Kidney tubule cell (primary cell): ENCODE measurements around the gene MGAT4A.
A peak's percentile ranks its signal among the peaks of the same experiment; 100 is the strongest.

ENCODE experiments used
- DNase-seq: peaks from one replicate; pipeline ENCODE4 v3.0.0-alpha.2; 2018; ENCODE audit warnings: low spot score

MGAT4A gene

DNA sequence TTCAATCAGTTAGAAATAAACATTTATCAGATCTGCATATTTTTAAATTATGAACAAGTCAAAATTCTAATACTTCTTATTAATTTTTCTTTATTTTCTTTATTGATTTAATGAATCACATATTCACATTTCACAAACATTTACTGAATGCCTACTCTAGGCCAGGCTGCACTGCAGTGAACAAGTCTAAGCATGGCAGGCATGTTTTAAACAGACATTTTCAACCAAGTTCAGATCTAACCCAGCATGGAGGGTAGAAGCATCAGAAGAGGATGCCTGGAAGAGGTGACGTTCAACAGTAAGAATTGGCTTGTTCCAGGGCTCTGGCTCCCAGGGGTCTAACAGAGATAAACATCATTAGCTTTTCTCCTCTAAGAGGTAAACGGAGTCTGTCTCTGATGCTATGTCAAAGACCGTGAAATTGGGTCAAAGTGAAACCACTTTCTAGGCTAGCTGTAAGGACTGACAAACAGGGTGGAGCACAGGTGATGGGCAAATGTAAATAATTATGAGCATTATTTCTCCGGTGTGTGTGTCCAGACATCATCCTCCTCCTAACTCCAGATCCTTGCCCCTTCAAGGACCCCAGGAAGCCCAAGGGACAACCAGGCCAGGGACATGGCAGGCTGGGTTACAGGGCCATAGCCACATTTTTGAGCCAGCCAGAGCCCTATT, 72.0 kb downstream of the MGAT4A start:
- no peak for DNase-seq

DNA sequence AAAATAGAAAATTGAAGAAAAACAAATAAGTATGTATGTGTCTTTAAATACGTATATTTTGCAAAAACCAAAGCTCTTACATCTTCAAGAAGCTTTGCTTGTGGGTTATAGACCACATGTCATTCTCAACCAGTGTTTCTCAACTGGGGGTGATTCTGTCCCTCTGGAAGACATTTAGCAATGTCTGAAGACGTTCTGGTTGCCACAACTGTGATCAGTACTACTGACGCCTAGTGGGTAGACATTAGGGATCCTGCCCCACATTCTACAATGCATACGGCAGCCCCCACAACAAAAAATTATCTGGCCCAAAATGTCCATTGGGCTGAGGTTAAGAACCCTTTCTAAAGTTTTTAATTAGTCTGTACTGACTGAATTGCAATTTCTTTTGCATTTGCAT, 74.1 kb downstream of the MGAT4A start:
- no peak for DNase-seq

DNA sequence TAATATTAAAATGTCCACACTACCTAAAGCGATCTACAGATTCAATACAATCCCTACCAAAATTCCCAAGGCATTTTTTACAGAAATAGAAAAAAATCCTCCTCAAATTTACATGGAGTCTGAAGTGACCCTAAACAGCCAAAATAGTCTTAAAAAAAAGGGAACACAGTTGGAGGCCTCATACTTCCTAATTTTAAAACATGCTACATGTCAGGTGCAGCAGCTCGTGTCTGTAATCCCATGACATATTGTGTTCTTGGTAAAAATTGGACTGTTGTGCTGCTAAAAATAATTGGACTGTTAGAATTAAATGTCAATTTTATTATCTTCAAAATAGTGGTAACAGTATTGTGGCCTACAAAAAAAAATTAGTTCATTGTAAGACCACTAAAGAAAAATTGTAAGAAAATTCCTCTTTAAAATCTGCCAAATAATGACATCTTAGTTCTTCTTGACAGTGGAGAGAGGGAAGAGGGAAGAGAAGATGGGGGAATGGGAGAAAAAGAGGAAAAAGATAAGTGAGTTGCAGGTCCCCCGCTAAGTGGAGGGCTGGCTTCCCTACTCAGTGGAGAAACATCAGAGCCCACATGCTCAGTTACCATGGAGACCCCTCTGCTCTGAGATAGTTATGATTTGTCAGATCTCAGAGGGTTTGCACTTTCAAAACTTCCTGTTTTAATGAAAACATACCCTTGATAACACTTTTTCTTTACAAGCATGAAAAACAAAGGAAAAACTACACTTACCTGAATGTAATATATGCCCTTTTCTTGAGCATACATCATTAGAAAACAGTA, 76.0 kb downstream of the MGAT4A start:
- no peak for DNase-seq

DNA sequence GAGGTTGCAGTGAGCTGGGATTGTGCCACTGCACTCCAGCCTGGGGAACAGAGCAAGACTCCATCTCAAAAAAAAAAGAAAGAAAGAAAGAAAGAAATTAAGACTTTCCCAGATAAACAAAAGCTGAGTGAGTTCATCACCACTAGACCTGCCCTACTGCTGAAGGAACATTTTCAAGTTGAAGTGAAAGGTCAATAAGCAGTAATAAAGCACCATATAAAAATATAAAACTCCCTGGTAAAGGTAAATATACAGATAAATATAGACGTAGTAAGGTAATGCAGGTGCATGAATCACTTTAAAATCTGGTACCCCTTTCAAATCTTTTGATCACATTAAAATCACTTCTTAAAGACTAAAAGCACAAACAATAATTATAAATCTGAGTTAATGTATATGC, 79.9 kb downstream of the MGAT4A start:
- no peak for DNase-seq

DNA sequence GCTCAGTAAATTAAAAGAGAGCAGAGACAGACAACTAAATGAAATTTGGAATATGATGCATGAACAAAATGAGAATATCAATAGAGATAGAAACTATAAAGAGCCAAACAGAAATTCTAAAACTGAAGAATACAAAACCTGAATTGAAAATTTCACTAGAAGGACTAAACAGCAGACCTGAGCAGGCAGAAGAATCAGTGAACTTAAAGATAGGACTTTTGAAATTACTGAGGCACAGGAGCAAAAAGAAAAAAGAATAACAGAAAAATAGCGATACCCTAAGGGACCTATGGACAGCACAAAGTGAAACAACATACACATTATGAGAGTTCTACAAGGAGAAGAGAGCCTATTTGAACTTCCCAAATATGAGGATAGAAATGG, 80.9 kb downstream of the MGAT4A start:
- no peak for DNase-seq

DNA sequence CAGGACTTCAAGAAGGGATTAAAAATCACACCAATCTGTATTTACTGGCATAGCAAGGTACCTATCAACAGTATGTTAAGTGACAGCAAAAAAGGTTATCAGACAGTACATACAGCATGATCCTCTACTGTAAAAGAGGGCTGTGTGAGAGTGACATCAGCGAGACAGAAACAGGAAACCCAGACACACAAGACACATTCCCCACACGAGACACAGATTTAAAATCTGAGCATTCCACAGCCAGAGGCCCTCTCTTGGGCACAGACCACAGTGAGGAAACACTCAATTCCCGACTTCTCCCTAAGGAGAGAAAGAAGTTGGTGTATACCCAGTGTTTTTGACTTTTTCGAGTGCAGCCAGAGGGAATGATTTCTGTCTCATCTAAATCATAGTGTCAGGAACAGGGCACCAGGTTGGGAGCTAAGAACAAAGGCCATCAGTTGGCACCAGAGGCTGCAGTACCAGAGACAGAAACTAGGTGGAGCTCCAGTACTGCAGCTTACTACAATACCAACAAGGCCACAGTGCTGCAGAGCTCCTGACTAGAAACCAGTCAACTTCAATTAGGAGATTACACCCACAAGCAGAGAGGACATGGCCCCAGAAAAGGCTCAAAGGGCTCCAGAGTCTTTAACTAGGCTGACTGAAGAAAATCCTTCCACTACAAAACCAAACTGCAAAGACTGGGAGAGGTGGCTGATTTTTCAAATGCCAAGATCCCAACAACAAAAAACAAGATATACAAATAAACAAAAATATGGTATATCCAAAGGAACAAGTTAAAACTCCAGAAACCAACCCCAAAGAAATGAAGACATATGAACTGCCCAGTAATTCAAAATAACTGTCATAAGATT, 81.6 kb downstream of the MGAT4A start:
- peak; percentile 84 for DNase-seq

DNA sequence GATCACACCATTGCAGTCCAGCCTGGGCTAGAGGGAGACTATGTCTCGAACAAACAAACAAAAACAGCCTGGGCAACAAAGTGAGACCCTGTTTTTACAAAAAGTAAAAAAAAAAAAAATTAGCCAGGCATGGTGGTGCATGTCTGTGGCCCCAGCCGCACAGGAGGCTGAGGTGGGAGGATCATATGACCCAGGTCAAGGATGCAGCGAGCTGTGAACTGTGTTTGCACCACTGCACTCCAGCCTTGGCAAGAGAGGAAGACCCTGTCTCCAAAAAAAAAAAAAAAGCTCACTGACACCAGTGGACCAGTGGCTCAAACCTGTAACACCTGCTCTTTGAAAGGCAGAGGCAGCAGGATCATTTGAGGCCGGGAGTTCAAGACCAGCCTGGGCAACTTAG, 82.5 kb downstream of the MGAT4A start:
- peak; percentile 24 for DNase-seq

DNA sequence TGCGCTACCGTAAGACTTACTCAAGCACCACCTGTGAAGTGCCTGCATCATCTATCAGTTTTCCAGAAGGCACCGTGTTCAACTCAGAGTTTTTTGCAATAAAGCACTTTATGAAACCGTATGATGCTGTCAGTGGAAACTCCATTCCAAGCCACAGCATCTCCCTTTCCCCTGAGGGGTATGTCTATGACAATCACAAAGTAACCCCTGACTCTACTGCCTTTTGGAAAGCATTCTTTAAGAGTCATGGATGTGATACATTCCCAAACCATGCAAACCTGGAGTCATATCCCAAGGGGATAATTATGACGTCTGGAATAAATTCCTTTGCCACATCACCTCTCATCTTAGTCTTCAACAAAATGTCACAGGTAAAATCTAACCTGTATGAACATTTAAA, 83.3 kb downstream of the MGAT4A start:
- DNase-seq, result peak; percentile 68

DNA sequence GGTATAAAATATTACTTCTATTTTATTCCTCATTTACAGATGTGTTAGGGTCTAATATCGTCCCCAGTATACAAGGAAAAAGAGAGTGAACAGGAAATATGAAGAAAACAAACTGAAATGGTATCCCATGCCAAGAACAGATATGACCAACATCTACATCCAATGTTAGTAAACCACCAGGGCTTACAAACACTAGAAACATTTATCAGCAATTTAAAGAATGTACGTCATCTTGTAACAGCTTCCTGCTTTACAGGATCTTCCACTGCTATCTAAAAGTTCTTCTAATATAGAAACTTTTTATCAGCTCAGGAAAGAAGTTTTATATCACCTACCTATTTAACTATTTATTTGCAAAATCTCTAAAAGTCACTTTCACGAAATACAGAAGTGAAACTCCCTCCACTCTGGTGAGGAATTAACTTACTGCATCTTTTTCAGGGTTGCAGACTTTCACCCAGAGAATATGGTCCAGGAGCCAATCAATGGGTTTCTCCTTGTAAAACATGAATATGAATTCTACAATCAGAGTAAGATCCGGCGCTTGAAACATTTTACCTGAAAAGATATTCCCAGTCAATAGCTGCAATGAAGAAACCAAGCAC, 87.3 kb downstream of the MGAT4A start:
- DNase-seq, result no peak

DNA sequence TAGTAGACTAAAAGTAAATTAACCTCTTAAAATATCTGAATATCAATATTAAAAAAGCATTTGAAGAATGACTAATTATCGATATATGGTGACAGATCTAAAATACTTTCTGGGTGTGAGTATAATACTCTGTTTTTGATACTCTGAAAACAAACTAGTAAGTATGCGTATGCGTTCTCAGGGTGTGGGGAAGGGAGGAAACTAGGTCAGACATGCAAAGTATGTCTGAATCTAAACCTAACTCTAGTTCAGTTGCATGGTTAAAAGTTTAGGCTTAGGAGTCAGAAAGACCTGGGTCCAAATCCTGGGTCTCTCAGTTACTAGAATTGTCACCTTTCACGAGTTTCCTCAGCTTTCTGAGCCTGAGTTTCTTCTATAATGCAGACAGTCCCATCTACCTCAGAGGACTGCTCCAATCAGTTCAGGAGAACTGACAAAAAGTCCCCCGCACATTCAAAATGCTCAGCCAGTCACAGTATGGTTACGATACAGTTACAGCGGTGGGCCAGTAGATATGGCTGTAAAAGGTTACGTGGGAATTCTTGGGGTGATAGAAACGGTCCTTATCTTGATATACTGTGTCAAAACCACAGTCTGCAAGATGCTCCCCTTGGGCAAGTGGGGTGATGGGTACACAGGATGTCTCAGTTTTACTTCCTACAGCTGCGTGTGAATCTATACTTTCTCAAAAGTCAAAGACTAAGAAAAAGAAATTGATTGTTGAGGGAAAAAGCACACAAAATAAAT, 93.4 kb downstream of the MGAT4A start:
- DNase-seq, result no peak

DNA sequence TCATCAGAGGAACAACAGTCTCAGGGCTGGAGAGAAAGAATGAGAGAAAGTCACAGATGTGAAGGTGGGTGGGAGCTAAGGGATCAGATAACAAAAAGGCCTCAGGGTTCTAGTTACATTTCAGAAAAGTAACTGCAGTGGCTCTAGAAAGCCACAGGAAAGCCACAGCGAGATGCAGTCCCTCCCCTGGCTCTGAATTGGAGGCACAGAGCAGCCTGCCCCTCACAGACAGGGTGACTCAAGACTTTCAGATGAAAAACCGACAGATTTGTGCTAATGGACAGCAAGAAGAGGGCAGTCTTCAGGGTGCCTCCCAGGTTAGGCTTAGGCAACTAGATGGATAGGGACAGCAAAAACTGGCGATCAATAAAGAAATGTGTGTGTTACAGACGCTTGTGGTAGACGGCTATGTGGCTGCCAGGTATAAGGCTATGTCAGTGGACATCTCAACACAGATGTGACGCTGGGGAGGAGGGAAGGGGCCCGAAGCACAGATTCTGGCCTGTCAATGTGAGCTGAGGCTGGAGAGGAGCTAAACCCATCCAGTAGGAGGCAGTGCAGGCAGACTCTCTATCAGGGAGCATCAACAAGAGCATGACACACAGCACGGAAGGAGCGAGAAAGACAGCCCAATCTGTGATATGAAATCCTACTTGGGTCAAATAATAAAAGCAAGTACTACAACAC, 96.4 kb downstream of the MGAT4A start:
- DNase-seq, result peak; percentile 10

DNA sequence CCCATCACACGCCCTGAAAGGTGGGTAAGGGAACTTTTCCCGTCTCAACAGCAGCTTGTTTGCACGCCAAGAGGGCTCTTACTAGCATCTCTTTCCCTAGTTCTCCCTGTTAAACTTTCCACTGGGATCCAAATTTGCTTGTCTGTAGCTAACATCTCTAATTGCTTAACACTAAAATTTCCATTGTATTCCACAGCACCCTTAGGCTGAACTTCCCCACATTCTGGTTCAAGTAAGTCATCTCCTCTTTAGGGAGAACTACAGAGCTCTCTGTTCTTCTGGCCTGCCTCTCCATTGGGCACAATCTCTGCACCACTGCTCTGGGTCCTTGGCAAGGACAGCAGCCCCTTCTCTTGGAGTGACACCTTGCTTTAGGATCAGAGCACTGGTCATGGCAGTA, 98.6 kb downstream of the MGAT4A start:
- no peak for DNase-seq

DNA sequence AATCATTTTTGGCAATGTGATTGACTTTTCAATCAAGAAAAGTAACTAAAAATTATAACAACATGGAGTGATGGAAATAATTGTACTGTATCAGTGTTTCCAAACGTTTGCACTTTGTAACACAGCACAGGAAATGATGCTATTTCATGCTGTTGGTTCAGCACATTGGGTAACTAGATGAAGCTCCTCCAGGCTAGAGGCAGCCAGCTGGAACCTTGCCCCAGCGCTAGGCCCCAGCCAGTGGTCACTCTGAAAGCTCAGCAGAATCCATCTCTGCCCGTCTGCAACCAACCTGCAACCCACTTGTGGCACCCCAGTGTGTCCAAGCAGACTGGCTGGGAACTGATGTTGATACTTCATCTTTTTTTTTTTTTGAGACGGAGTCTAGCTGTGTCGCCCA, 107.3 kb downstream of the MGAT4A start:
- peak; percentile 50 for DNase-seq

DNA sequence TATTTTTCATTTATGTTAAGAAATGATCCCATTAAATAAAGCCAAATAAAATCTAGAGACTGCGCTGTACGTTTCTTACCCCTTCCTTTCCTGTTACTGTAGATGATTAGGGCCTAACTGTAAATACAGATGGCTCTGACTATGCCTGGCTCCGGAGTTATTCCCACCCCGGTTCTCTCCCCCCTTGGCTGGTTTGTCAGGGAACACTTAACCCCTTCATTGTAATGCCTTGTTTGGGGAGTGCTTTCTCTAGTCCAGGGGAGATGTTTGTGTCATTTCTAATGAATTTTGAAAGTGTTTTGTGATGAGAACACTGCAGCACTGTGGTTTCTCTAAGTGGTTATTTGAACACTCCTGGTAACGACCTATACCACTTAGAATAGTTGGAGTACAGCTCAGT, 113.8 kb downstream of the MGAT4A start:
- no peak for DNase-seq

DNA sequence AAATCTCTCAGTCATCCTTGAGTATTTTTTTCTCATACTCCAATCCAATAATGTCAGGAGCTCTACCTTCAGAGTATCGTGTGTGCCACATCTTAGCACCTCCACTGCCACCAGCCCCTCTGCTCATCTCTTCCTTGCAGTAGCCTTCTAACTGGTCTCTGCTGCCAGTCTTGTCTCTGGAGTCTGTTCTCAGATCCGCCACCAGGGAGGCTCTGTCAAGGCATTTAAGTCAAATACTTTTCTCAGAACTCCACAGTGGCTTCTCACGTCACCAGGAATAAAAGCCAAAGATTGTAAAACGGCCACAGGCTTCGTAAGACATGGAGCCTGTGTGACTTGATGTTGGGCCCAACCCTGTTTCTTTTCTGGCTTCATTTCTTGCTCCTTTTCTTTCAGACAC, 115.5 kb downstream of the MGAT4A start:
- no peak for DNase-seq

DNA sequence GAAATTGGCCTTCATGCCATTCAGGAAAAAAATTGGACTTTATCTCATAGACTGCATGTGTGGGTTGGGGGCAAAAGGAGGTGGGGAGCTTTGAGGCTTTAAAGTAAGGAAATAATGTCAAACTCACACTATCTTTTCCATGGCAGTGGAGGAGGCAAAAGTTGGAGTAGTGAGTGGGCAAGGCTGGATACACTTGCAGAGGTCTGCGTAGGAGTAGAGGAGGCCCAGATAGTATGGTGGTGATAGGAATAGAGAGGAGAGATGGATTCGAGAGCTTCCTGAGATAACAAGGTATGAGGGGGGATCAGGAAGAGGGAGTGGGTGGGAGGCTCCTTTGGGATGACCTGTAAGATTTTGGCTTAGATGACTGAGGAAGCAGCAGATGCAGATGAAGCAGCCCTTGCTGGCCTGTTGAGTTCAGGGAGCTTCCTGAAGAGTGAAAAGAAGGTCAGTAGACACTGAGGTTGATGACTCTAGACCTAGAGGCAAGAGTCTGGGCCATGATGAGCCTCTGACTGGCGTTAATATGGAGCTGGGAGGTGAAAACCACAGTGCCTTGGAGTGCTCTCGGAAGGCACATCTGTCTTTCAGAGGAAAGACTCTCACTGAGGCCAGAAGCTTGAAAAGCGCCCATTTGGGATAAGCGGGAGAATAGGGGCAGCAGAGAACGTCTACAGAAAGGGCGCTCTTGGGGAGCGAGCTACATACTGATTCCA, 116.8 kb downstream of the MGAT4A start:
- DNase-seq, result no peak

DNA sequence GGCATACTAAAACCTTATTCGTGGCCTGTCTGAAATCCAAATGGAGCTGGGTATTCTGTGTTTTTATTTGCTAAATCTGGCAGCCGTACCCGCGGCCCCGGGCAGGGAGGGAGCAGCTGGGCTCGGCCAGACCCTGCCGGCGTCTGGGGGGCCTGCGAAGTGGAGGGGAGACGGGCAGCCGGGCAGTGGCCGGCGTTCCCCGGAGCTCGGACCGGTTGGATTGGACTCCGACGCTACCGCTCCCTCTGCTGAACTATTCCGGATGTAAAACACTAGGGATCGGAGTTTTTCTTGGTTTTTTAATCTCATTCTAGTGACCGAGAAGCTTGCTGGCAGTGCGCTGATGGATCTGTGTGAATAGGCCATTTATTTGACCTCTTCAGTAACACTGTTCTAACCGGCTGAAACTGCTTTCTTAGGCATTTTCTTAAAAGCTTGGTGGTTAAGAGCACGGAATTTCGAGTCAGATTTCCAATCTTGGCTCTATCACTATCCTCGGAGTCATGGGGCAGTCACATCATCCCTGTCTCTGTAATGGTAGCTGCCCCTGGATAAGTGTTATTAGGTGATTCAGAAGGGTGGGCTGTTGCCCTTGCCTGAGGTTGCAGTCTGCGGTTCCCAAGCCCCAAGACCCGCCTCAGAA, 121.8 kb downstream of the MGAT4A start:
- DNase-seq, result peak; percentile 39

DNA sequence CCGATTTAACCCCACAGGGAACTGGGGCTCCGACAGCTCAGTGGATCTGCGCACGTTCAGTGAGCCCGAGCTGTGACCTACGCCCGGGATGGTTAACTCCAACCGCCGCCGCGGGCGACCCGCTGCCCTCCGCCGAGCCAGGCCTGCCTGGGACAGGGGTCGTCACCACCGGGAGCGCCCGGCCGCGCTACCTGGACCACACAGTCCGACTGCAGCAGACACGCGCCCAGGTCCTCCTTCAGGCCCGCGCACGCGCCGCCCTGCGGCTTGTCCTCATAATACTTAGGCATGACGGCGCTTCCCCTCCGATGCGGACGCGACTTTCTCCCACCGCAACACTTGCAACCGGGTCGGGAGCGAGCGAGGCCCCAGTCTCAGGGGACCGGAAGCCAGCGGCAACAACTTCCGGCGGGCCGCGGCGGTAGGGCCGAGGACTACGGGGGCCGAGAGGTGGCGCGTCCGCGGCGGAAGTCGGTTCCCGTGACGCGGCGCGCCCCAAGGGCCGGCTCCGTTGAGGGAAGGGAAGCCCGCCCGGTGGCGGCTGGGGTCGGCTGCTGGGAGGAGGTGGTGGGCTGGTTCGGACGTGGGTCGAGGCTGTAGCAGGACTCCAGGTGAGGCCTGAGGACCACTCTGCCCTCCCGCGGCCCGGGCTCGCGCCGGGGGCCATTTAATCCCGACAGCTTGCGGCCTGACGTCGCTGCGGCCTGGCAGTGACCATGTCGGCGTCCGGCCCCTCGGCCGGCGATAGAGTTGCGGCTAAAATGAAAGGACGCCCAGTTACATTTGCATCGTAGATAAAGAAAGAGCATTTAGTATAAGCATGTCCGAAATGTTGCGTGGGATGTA, 122.6 kb downstream of the MGAT4A start, which contains the start of the genes COA5 and UNC50:
Gene COA5, minus strand, starts transcription at position 397 of the 846 bp plus-strand sequence. Its CDS starts 107 bp downstream, at position 290.
Gene UNC50, plus strand, starts transcription at position 474 of the 846 bp plus-strand sequence. CDS start 1,171 bp downstream, outside the sequence.
- peak; percentile 92 for DNase-seq

DNA sequence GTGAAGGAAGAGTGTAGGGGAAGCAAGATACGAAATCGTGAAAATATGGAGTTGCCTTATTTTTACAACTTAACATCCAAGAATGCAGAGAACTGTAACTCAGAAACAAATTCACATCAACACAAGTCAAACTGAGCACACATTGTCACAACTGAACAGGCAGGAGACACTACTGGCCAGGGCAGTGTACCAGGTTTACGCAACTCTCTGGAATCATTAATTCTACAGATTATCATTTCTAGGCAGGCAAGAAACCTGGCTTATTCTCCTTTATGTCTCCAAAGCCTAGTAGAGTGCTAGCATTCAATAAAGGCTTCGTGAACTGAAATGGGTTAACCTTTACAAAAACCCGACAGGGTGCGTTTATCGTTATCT, 123.2 kb downstream of the MGAT4A start:
- peak; percentile 20 for DNase-seq
